ENCODE data around the gene DYDC2.

DYDC2 gene

GRCh38 chr10:80319318-80319717 lies 37.3 kb upstream of the DYDC2 start:
- Histone ChIP-seq H3K27me3 (ENCODE audit: control insufficient read depth in 3 of 3, insufficient read depth in 3 of 3, low read depth in 1 of 3, low read length in 3 of 3) (no peaks in the 10 kb centered on the region), H3K36me3 (replicated peaks in 1 of 2; ENCODE audit: control insufficient read depth in 2 of 2, insufficient read depth in 2 of 2, low read length in 2 of 2) (no peaks in the 10 kb centered on the region), H3K79me1 (ENCODE audit: low read depth, low read length) (no peaks in the 10 kb centered on the region), H4K91ac (ENCODE audit: low read depth, low read length, poor library complexity) (no peak overlapping the region), H2BK15ac (ENCODE audit: low read length) (no peak overlapping the region), H3K23ac (ENCODE audit: low read depth, low read length, poor library complexity) (no peak overlapping the region), H3K18ac (ENCODE audit: low read length) (no peak overlapping the region), H3K27ac (replicated peaks; ENCODE audit: low read length) (no peak overlapping the region), H4K8ac (ENCODE audit: low read depth, low read length) (no peak overlapping the region), H3K9me3 (replicated peaks in 1 of 2; ENCODE audit: control insufficient read depth in 2 of 2, insufficient read depth in 1 of 2, low read depth in 1 of 2, low read length in 2 of 2) (no peaks in the 10 kb centered on the region), H2BK120ac (ENCODE audit: low read depth, low read length) (no peak overlapping the region), H2AFZ (ENCODE audit: low read length) (no peak overlapping the region), H2BK5ac (ENCODE audit: low read length) (no peak overlapping the region), H3K4ac (ENCODE audit: low read length) (no peak overlapping the region), H3K4me3 (ENCODE audit: low read length in 2 of 2) (no peak overlapping the region), H3K4me2 (ENCODE audit: insufficient read depth, low read length, poor library complexity, severe bottlenecking) (no peak overlapping the region), H3K9ac (ENCODE audit: low read depth, low read length, poor library complexity) (no peak overlapping the region), H2BK12ac (ENCODE audit: low read length) (no peak overlapping the region), H3K14ac (ENCODE audit: low read length) (no peak overlapping the region), H3K4me1 (ENCODE audit: control insufficient read depth in 2 of 2, insufficient read depth in 1 of 2, low read depth in 1 of 2, low read length in 2 of 2) (peaks cover 2 to 7% of the 10 kb centered on the region in 2 donors), H2AK5ac (ENCODE audit: low read depth, low read length) (no peak overlapping the region)
- no CpG with 5 or more reads among the region's 2 CpGs for WGBS, 2 donors (ENCODE audit: extremely low coverage in 2 of 2, insufficient read length in 2 of 2, insufficient replicate concordance in 1 of 2)
- no peak for DNase-seq (ENCODE audit: low spot score)

- H2BK120ac ChIP-seq (ENCODE audit: low read depth, low read length), result no peak overlapping the region
- no peak overlapping the region for H3K9ac ChIP-seq (ENCODE audit: low read depth, low read length, poor library complexity)
- no peaks in the 10 kb centered on the region for H3K36me3 ChIP-seq (replicated peaks in 1 of 2; ENCODE audit: control insufficient read depth in 2 of 2, insufficient read depth in 2 of 2, low read length in 2 of 2)
- no CpG with 5 or more reads among the region's 2 CpGs for WGBS, 2 donors (ENCODE audit: extremely low coverage in 2 of 2, insufficient read length in 2 of 2, insufficient replicate concordance in 1 of 2)
- H2BK5ac ChIP-seq (ENCODE audit: low read length), result no peak overlapping the region
- H3K9me3 ChIP-seq (replicated peaks in 1 of 2; ENCODE audit: control insufficient read depth in 2 of 2, insufficient read depth in 1 of 2, low read depth in 1 of 2, low read length in 2 of 2), result no peaks in the 10 kb centered on the region
- H2AFZ ChIP-seq (ENCODE audit: low read length), result no peak overlapping the region
- DNase-seq (ENCODE audit: low spot score), result no peak
- no peaks in the 10 kb centered on the region for H3K79me1 ChIP-seq (ENCODE audit: low read depth, low read length)
- H3K27me3 ChIP-seq (ENCODE audit: control insufficient read depth in 3 of 3, insufficient read depth in 3 of 3, low read depth in 1 of 3, low read length in 3 of 3), result no peaks in the 10 kb centered on the region
- H3K14ac ChIP-seq (ENCODE audit: low read length), result no peak overlapping the region
- no peak overlapping the region for H3K4ac ChIP-seq (ENCODE audit: low read length)
- H3K27ac ChIP-seq (replicated peaks; ENCODE audit: low read length), result no peak overlapping the region
- no peak overlapping the region for H2BK12ac ChIP-seq (ENCODE audit: low read length)
- peaks cover 2 to 7% of the 10 kb centered on the region in 2 donors for H3K4me1 ChIP-seq (ENCODE audit: control insufficient read depth in 2 of 2, insufficient read depth in 1 of 2, low read depth in 1 of 2, low read length in 2 of 2)
- H3K23ac ChIP-seq (ENCODE audit: low read depth, low read length, poor library complexity), result no peak overlapping the region
- no peak overlapping the region for H2BK15ac ChIP-seq (ENCODE audit: low read length)
- H3K4me2 ChIP-seq (ENCODE audit: insufficient read depth, low read length, poor library complexity, severe bottlenecking), result no peak overlapping the region
- no peak overlapping the region for H3K4me3 ChIP-seq (ENCODE audit: low read length in 2 of 2)
- no peak overlapping the region for H3K18ac ChIP-seq (ENCODE audit: low read length)
- H4K91ac ChIP-seq (ENCODE audit: low read depth, low read length, poor library complexity), result no peak overlapping the region
- no peak overlapping the region for H2AK5ac ChIP-seq (ENCODE audit: low read depth, low read length)
- no peak overlapping the region for H4K8ac ChIP-seq (ENCODE audit: low read depth, low read length)
Observed at GRCh38 chr10:80319725-80320290, 36.8 kb upstream of the DYDC2 start.

GRCh38 chr10:80320377-80320776 lies 36.2 kb upstream of the DYDC2 start:
- Histone ChIP-seq H4K91ac (ENCODE audit: low read depth, low read length, poor library complexity) (no peak overlapping the region), H3K27me3 (ENCODE audit: control insufficient read depth in 3 of 3, insufficient read depth in 3 of 3, low read depth in 1 of 3, low read length in 3 of 3) (peaks cover 0 to 3% (median 0%) of the 10 kb centered on the region in 3 experiments)

GRCh38 chr10:80321183-80321582 lies 35.4 kb upstream of the DYDC2 start:
- H2BK12ac ChIP-seq (ENCODE audit: low read length), result no peak overlapping the region
- no peaks in the 10 kb centered on the region for H3K79me1 ChIP-seq (ENCODE audit: low read depth, low read length)
- no peak overlapping the region for H3K23ac ChIP-seq (ENCODE audit: low read depth, low read length, poor library complexity)
- H3K9ac ChIP-seq (ENCODE audit: low read depth, low read length, poor library complexity), result no peak overlapping the region
- H3K4ac ChIP-seq (ENCODE audit: low read length), result no peak overlapping the region
- H3K18ac ChIP-seq (ENCODE audit: low read length), result no peak overlapping the region
- no peak overlapping the region for H2BK120ac ChIP-seq (ENCODE audit: low read depth, low read length)
- H3K36me3 ChIP-seq (replicated peaks in 1 of 2; ENCODE audit: control insufficient read depth in 2 of 2, insufficient read depth in 2 of 2, low read length in 2 of 2), result no peaks in the 10 kb centered on the region
- H3K27ac ChIP-seq (replicated peaks; ENCODE audit: low read length), result no peak overlapping the region
- H3K27me3 ChIP-seq (ENCODE audit: control insufficient read depth in 3 of 3, insufficient read depth in 3 of 3, low read depth in 1 of 3, low read length in 3 of 3), result peaks cover 0 to 3% (median 0%) of the 10 kb centered on the region in 3 experiments
- no peak overlapping the region for H3K4me3 ChIP-seq (ENCODE audit: low read length in 2 of 2)
- no peak overlapping the region for H2BK15ac ChIP-seq (ENCODE audit: low read length)
- DNase-seq (ENCODE audit: low spot score), result no peak
- H4K91ac ChIP-seq (ENCODE audit: low read depth, low read length, poor library complexity), result no peak overlapping the region
- no peak overlapping the region for H2AFZ ChIP-seq (ENCODE audit: low read length)
- no peak overlapping the region for H3K4me2 ChIP-seq (ENCODE audit: insufficient read depth, low read length, poor library complexity, severe bottlenecking)
- H3K4me1 ChIP-seq (ENCODE audit: control insufficient read depth in 2 of 2, insufficient read depth in 1 of 2, low read depth in 1 of 2, low read length in 2 of 2), result peaks cover 2 to 7% of the 10 kb centered on the region in 2 donors
- H3K14ac ChIP-seq (ENCODE audit: low read length), result no peak overlapping the region
- H3K9me3 ChIP-seq (replicated peaks in 1 of 2; ENCODE audit: control insufficient read depth in 2 of 2, insufficient read depth in 1 of 2, low read depth in 1 of 2, low read length in 2 of 2), result no peaks in the 10 kb centered on the region
- WGBS, 2 donors (ENCODE audit: extremely low coverage in 2 of 2, insufficient read length in 2 of 2, insufficient replicate concordance in 1 of 2), result no CpG with 5 or more reads among the region's 5 CpGs
- no peak overlapping the region for H2BK5ac ChIP-seq (ENCODE audit: low read length)
- H2AK5ac ChIP-seq (ENCODE audit: low read depth, low read length), result no peak overlapping the region
- H4K8ac ChIP-seq (ENCODE audit: low read depth, low read length), result no peak overlapping the region

More at GRCh38 chr10:80320377-80320776, 36.2 kb upstream of the DYDC2 start:
- Histone ChIP-seq H2BK120ac (ENCODE audit: low read depth, low read length) (no peak overlapping the region), H4K8ac (ENCODE audit: low read depth, low read length) (peak overlapping the region; percentile 19), H3K9me3 (replicated peaks in 1 of 2; ENCODE audit: control insufficient read depth in 2 of 2, insufficient read depth in 1 of 2, low read depth in 1 of 2, low read length in 2 of 2) (no peaks in the 10 kb centered on the region), H3K14ac (ENCODE audit: low read length) (no peak overlapping the region), H3K4me2 (ENCODE audit: insufficient read depth, low read length, poor library complexity, severe bottlenecking) (no peak overlapping the region), H3K4ac (ENCODE audit: low read length) (no peak overlapping the region), H3K27ac (replicated peaks; ENCODE audit: low read length) (no peak overlapping the region), H2BK15ac (ENCODE audit: low read length) (no peak overlapping the region), H2BK5ac (ENCODE audit: low read length) (no peak overlapping the region), H3K79me1 (ENCODE audit: low read depth, low read length) (no peaks in the 10 kb centered on the region), H3K23ac (ENCODE audit: low read depth, low read length, poor library complexity) (no peak overlapping the region), H3K4me3 (ENCODE audit: low read length in 2 of 2) (no peak overlapping the region), H3K4me1 (ENCODE audit: control insufficient read depth in 2 of 2, insufficient read depth in 1 of 2, low read depth in 1 of 2, low read length in 2 of 2) (peaks cover 2 to 7% of the 10 kb centered on the region in 2 donors), H2AFZ (ENCODE audit: low read length) (no peak overlapping the region), H3K18ac (ENCODE audit: low read length) (no peak overlapping the region), H2BK12ac (ENCODE audit: low read length) (no peak overlapping the region), H3K36me3 (replicated peaks in 1 of 2; ENCODE audit: control insufficient read depth in 2 of 2, insufficient read depth in 2 of 2, low read length in 2 of 2) (no peaks in the 10 kb centered on the region), H2AK5ac (ENCODE audit: low read depth, low read length) (no peak overlapping the region), H3K9ac (ENCODE audit: low read depth, low read length, poor library complexity) (no peak overlapping the region)
- no peak for DNase-seq (ENCODE audit: low spot score)

Data from neuronal stem cell (in vitro differentiated cells).